ENCODE measurements around the gene ST7L. TPM values are rescaled to one million over a fixed set of nuclear protein-coding genes. Genes with fewer than 3 reads are reported as not detected.

The ST7L gene
- total RNA-seq, 6 donors from 2014 or later, result 14.4 to 33.9 (median 16.1) TPM

DNA sequence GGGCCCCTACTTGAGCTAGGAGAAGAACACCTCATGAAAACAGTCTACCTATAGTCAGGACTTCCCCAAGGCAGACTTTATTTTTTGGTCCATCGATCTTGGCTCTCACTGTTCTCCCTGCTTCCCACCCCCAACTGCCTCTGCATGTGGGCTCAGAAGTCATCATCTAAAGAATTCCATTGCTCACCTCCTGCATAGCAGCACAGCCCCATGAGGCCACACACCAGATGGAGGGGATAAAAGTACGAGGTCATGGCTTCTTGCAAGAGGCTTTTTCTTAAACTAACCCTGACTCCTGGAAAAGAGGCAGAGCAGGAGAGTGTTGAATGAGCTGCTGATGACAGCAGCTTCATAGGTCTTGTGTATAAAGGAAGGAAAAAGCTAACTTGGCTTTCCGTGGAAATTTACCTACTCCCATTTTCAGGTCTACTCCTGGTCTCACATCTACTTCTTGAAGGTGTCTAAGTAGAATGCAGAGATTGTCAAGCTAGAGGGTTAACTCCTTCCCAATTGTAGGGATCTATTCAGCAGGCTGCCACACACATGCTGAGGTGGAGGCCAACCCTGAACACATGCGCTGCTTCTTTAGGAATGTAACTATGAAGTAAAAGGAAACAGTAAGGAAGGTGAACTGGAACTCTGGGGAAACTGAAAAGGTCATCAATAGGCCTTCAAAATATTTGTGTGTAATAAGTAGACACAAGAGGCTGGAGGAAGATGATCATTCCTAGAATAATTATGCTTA, 91.5 kb downstream of the ST7L start:
- TF ChIP-seq, protein P1, sequence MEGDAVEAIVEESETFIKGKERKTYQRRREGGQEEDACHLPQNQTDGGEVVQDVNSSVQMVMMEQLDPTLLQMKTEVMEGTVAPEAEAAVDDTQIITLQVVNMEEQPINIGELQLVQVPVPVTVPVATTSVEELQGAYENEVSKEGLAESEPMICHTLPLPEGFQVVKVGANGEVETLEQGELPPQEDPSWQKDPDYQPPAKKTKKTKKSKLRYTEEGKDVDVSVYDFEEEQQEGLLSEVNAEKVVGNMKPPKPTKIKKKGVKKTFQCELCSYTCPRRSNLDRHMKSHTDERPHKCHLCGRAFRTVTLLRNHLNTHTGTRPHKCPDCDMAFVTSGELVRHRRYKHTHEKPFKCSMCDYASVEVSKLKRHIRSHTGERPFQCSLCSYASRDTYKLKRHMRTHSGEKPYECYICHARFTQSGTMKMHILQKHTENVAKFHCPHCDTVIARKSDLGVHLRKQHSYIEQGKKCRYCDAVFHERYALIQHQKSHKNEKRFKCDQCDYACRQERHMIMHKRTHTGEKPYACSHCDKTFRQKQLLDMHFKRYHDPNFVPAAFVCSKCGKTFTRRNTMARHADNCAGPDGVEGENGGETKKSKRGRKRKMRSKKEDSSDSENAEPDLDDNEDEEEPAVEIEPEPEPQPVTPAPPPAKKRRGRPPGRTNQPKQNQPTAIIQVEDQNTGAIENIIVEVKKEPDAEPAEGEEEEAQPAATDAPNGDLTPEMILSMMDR (IDR thresholded peaks at IDR 0.05), result no peak
- no peak for TF ChIP-seq POLR2A (IDR thresholded peaks at IDR 0.05)
- TF ChIP-seq POLR2AphosphoS5 (IDR thresholded peaks at IDR 0.05), result no peak
- TF ChIP-seq EP300 (IDR thresholded peaks at IDR 0.05), result no peak
- no peak for DNase-seq
- no peaks in the 10 kb centered on the region for H3K27me3 ChIP-seq
- WGBS, 2 donors, result 59 to 75% methylated on average over 4 of the region's 4 CpGs
- no peaks in the 10 kb centered on the region for H3K4me1 ChIP-seq
- peaks cover 0 to 36% (median 16%) of the 10 kb centered on the region in 4 donors for H3K36me3 ChIP-seq
- H3K27ac ChIP-seq, result no peak overlapping the region
- H3K9me3 ChIP-seq, result no peaks in the 10 kb centered on the region
- no peak overlapping the region for H3K4me3 ChIP-seq
- no peak for ATAC-seq (ENCODE audit: low FRiP score in 2 of 2)

DNA sequence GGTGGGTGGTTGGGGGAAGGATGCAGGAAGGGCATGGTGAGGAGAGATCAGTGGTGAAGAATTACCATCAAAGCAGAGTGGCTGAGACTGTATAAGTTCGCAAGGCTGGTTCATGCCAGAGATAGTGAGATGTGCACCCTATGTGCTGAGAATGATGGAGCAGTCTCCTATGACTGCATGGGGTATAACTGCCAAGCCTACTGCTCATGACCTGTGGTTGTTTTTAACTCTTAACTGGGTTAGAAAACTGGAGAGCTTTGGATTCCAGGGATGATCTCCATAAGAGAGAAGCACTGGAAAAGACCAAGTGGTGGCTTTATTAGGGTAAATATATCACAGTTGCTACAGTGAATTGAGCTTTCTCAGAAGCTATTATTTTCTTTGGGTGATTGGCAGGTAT, 94.0 kb downstream of the ST7L start:
- H3K27me3 ChIP-seq, result no peaks in the 10 kb centered on the region
- DNase-seq, result no peak
- 100% methylated on average over 1 of the region's 1 CpG for WGBS, 2 donors
- no peak for ATAC-seq (ENCODE audit: low FRiP score in 2 of 2)
- no peak overlapping the region for H3K4me3 ChIP-seq
- H3K27ac ChIP-seq, result no peak overlapping the region
- peaks cover 0 to 42% (median 16%) of the 10 kb centered on the region in 4 donors for H3K36me3 ChIP-seq
- H3K9me3 ChIP-seq, result no peaks in the 10 kb centered on the region
- no peaks in the 10 kb centered on the region for H3K4me1 ChIP-seq
- TF ChIP-seq EP300 (IDR thresholded peaks at IDR 0.05) (no peak), POLR2AphosphoS5 (IDR thresholded peaks at IDR 0.05) (no peak), POLR2A (IDR thresholded peaks at IDR 0.05) (no peak)
- TF ChIP-seq, protein P1 (IDR thresholded peaks at IDR 0.05), result no peak

DNA sequence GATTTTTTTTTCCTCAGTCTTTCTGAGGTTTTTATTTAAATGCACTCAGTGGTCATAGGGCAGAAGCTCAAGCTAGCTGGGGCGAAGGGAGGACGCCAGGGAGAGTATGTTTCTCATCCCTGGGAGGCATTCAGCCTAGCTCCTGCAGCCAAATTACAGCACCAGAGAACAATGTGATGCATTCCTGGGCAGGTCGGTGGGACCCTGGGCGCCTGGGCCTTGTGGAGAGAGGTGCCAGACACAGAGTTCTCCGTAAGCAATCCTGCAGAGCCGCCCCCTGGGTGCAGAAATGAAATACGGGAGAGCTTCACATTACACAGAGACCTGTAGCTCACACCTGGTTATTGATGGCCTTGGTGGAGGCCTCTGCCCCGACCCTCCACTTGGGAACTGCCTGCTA, 94.7 kb downstream of the ST7L start:
- H3K27ac ChIP-seq, result no peak overlapping the region
- H3K9me3 ChIP-seq, result no peaks in the 10 kb centered on the region
- DNase-seq (peak in 1 of 2 donors; percentile 30), ATAC-seq (ENCODE audit: low FRiP score in 2 of 2) (peak in 1 of 2 donors; percentile 39)
- H3K27me3 ChIP-seq, result no peaks in the 10 kb centered on the region
- no peaks in the 10 kb centered on the region for H3K4me1 ChIP-seq
- TF ChIP-seq, protein P1 (IDR thresholded peaks at IDR 0.05), result no peak
- TF ChIP-seq POLR2A (IDR thresholded peaks at IDR 0.05) (no peak), EP300 (IDR thresholded peaks at IDR 0.05) (no peak), POLR2AphosphoS5 (IDR thresholded peaks at IDR 0.05) (no peak)
- H3K4me3 ChIP-seq, result no peak overlapping the region
- peaks cover 0 to 42% (median 16%) of the 10 kb centered on the region in 4 donors for H3K36me3 ChIP-seq
- WGBS, 2 donors, result 82 to 84% methylated on average over 5 to 8 of the region's 8 CpGs

DNA sequence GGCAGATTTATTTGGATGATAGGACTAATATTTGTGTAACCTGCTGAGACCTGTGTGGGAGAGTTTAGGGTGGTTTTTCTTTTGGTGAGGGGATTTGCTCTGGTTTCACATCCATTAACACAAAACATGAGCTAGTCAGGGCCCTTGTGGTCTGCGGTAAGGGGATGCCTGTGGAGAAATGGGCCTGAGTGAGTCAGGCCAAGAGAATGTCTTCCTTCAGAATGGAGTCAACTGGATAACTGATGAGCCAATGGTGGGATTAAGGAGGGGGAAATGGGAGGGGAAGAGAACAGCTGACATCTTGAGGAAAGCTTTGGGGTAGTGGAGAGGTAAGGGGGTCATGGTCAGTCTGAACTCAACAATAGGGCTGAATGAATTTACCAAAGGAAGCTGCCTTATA, 96.3 kb downstream of the ST7L start:
- peaks cover 0 to 41% (median 13%) of the 10 kb centered on the region in 4 donors for H3K36me3 ChIP-seq
- ATAC-seq (ENCODE audit: low FRiP score in 2 of 2) (peak in 1 of 2 donors; percentile 40), DNase-seq (no peak)
- H3K27ac ChIP-seq, result no peak overlapping the region
- WGBS, 2 donors, result 92 to 100% methylated on average over 1 of the region's 1 CpG
- H3K4me1 ChIP-seq, result no peaks in the 10 kb centered on the region
- H3K27me3 ChIP-seq, result no peaks in the 10 kb centered on the region
- TF ChIP-seq POLR2A (IDR thresholded peaks at IDR 0.05) (no peak), EP300 (IDR thresholded peaks at IDR 0.05) (no peak), POLR2AphosphoS5 (IDR thresholded peaks at IDR 0.05) (no peak)
- TF ChIP-seq, protein P1 (IDR thresholded peaks at IDR 0.05), result no peak
- no peaks in the 10 kb centered on the region for H3K9me3 ChIP-seq
- H3K4me3 ChIP-seq, result no peak overlapping the region

DNA sequence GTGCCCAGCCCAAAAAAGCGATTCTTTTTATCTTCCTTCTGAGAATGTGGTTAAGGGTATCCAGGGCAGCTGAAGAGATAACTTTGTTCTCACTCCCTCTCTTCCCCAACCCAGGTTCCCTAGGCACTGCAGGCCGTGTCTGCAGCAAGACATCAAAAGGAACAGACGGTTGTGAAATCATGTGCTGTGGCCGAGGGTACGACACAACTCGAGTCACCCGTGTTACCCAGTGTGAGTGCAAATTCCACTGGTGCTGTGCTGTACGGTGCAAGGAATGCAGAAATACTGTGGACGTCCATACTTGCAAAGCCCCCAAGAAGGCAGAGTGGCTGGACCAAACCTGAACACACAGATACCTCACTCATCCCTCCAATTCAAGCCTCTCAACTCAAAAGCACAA, 98.8 kb downstream of the ST7L start:
- DNase-seq (no peak), ATAC-seq (ENCODE audit: low FRiP score in 2 of 2) (no peak)
- H3K4me1 ChIP-seq, result peaks cover 0 to 9% (median 0%) of the 10 kb centered on the region in 4 donors
- WGBS, 2 donors, result 70 to 83% methylated on average over 9 of the region's 9 CpGs
- H3K27ac ChIP-seq, result no peak overlapping the region
- no peaks in the 10 kb centered on the region for H3K27me3 ChIP-seq
- peaks cover 0 to 30% (median 5%) of the 10 kb centered on the region in 4 donors for H3K36me3 ChIP-seq
- no peak overlapping the region for H3K4me3 ChIP-seq
- no peaks in the 10 kb centered on the region for H3K9me3 ChIP-seq
- TF ChIP-seq, protein P1 (IDR thresholded peaks at IDR 0.05), result no peak
- no peak for TF ChIP-seq POLR2AphosphoS5 (IDR thresholded peaks at IDR 0.05)
- no peak for TF ChIP-seq EP300 (IDR thresholded peaks at IDR 0.05)
- no peak for TF ChIP-seq POLR2A (IDR thresholded peaks at IDR 0.05)

All from upper lobe of left lung (tissue), 6 donors.